HFFc6 (cell line): ENCODE measurements around the gene FAM210A. TPM values are rescaled to one million over a fixed set of nuclear protein-coding genes. Genes with fewer than 3 reads are reported as not detected.

Experiments used
- DNase-seq: peaks from one replicate; pipeline ENCODE4 v3.0.0-alpha.2; 2018
- H3K27ac Mint-ChIP-seq: 2 replicates; pipeline ENCODE4 v1.8.0; 2020; ENCODE audit warnings: mild to moderate bottlenecking, mixed read lengths
- H3K27me3 Mint-ChIP-seq: 2 replicates; pipeline ENCODE4 v1.8.0; 2021; ENCODE audit warnings: mild to moderate bottlenecking, moderate library complexity, mixed read lengths; ENCODE audit not compliant: insufficient read depth
- H3K36me3 Mint-ChIP-seq: 2 replicates; pipeline ENCODE4 v1.8.0; 2021; ENCODE audit warnings: low read depth, mixed read lengths
- H3K4me1 Mint-ChIP-seq: 2 replicates; pipeline ENCODE4 v1.8.0; 2020; ENCODE audit warnings: low read depth, mixed read lengths
- H3K4me3 Mint-ChIP-seq: 2 replicates; pipeline ENCODE4 v1.8.0; 2020; ENCODE audit warnings: mild to moderate bottlenecking, moderate library complexity, mixed read lengths
- H3K9me3 Mint-ChIP-seq: 2 replicates; pipeline ENCODE4 v1.8.0; 2020; ENCODE audit warnings: mild to moderate bottlenecking, mixed read lengths
- CTCF ChIP-seq: fragments of 200-600 bp; sonication (generic); IDR thresholded peaks from 2 replicates; pipeline ENCODE4 v1.5.0; 2021; ENCODE audit warnings: antibody characterized with exemption, mild to moderate bottlenecking
- total RNA-seq, 6 experiments: library from RNA; stranded (reverse); fragmentation: NEBNext Ultra II Directional; extraction: Animal tissue kit (Norgen Biotek cat#: 25700); gene quantifications; 2 replicates in 1 of 6; 3 replicates in 5 of 6; pipeline ENCODE4 v1.2.3, GENCODE V29; 2021

FAM210A gene
- total RNA-seq, 6 experiments from 2014 or later = 11.5 to 19.7 (median 13.0) TPM

GRCh38 chr18:13643261-13643751 is 83.1 kb downstream of the FAM210A start:
- no peak for DNase-seq
- Mint-ChIP-seq H3K36me3 (peaks cover 5% of the 10 kb centered on the region), H3K4me1 (no peaks in the 10 kb centered on the region), H3K9me3 (peaks cover 5% of the 10 kb centered on the region; the same call in 1 of the 2 replicates), H3K27ac (no peak overlapping the region), H3K4me3 (no peak overlapping the region), H3K27me3 (peaks cover 17% of the 10 kb centered on the region)
- TF ChIP-seq CTCF = no peak

DNA sequence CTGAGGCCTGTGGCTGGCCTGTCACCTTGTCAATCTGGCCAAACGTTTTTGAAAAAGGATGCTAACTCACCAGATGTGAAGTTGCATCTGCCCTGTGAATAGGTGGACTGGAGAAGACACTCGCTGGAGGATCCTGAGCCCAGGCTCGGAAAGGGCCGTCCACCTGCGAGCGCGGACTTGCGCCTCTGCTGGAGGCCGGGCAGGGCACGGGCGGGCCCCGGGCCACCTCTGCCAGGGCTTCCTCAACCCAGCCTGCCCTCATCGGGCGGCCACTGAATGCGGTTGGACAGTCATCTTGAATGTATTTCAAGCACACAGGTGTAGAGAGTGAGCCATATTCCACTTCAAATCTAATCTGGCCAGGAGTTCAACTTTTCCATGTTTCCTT is 83.9 kb downstream of the FAM210A start:
- Mint-ChIP-seq H3K36me3 (peaks cover 5% of the 10 kb centered on the region), H3K27me3 (peaks cover 19% of the 10 kb centered on the region), H3K4me1 (no peaks in the 10 kb centered on the region), H3K4me3 (no peak overlapping the region), H3K9me3 (peaks cover 5% of the 10 kb centered on the region; the same call in 1 of the 2 replicates), H3K27ac (no peak overlapping the region)
- no peak for DNase-seq
- no peak for TF ChIP-seq CTCF

DNA sequence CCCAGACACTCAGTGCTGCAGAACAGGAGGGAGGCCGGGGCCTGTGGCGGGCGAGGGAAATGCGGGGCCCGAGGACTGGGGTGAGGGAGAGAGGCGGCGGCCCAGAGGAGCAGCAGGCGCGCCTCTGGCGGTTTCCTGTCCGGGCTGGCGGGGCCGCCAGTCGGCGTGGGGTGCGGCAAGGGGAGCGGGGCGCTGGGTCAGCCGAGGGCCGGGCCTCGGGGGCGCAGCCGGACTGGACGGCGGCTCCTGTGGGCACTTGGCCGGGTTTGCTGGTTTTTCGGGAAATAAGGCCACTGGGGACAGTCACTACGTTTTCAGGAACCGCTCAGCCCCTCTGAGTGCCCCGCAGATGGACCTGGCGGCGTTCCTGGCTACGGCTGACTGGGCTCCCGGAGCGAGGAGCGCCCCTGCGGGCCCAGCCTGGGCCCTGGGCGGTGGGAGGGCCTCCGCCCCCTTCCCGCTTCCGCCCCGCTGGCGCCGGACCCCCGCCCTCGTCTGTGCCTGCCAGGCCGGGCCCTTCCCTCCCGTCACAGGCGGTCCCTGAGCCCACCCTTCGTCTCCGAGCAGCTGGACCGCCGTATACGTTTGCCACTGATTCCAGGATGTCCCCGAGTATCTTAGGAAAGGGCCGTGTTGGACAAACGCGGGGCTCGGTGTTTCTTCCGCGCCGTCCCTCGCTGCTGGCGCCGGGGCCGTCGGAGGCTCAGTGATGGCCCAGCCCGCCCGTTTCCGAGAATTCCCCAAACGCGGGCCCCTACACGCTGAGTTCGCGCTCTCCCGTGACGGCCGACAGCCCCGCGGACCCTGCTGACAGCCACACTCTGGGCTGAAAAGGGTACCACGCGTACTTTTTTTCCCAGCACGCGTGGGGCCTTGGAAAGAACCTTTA is 84.6 kb downstream of the FAM210A start:
- DNase-seq = no peak
- Mint-ChIP-seq H3K27me3 (peaks cover 19% of the 10 kb centered on the region), H3K4me1 (no peaks in the 10 kb centered on the region), H3K9me3 (peaks cover 5% of the 10 kb centered on the region; the same call in 1 of the 2 replicates), H3K27ac (no peak overlapping the region), H3K4me3 (no peak overlapping the region), H3K36me3 (peaks cover 5% of the 10 kb centered on the region)
- TF ChIP-seq CTCF = no peak

GRCh38 chr18:13640266-13640860 is 86.0 kb downstream of the FAM210A start:
- TF ChIP-seq CTCF = no peak
- no peak for DNase-seq
- peaks cover 5% of the 10 kb centered on the region for H3K36me3 Mint-ChIP-seq
- no peaks in the 10 kb centered on the region for H3K4me1 Mint-ChIP-seq
- no peak overlapping the region for H3K27ac Mint-ChIP-seq
- H3K4me3 Mint-ChIP-seq = no peak overlapping the region
- peaks cover 5% of the 10 kb centered on the region; the same call in 1 of the 2 replicates for H3K9me3 Mint-ChIP-seq
- peaks cover 23% of the 10 kb centered on the region for H3K27me3 Mint-ChIP-seq

DNA sequence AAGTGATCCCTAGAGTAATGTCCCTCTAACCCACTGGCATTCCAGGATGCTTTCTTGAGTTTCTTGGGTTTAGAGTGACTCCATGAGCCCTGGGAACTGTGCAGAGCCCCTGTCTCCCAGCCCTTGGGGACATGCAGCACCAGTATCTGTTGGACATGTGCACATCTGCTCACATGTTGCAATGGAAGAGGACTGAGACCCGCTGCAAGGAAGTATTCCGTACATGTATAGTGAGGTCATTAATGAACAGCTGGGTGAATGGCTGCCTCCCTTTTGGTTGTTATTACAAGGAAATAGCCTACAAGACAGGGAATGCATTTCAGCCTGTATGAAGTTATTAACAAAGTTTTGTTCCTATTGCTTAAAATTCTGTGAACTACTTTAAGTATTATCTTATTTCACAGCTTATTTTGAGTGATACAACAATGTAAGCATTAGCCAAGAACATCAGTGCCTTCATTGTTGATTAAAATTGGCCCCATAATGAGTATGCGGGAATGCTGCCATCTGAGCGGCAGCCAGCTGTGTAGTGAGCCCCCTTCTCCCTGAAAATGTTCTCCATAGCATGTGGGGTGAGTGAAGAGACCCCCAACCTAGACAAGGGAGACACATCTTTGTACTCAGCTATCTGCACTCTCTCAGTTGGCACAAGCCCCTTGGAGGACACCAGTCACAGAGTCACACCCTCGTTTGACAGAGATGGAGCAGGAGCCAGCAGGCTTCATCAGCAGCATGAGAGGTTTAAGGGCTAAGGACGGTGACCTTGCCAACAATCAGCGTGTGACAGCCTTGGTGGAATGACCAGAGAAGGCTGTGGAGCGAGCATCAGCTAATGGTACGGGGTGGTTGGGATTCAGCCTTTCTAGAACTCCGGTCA is 87.4 kb downstream of the FAM210A start:
- H3K4me1 Mint-ChIP-seq = no peaks in the 10 kb centered on the region
- H3K27ac Mint-ChIP-seq = no peak overlapping the region
- H3K27me3 Mint-ChIP-seq = peaks cover 19% of the 10 kb centered on the region
- no peak overlapping the region for H3K4me3 Mint-ChIP-seq
- H3K36me3 Mint-ChIP-seq = peaks cover 5% of the 10 kb centered on the region
- DNase-seq = no peak
- no peak for TF ChIP-seq CTCF
- H3K9me3 Mint-ChIP-seq = peaks cover 5% of the 10 kb centered on the region; the same call in 1 of the 2 replicates
